IMR-90 (cell line): Measurements from ENCODE around the gene SMOC1. TPM values are rescaled to one million over a fixed set of nuclear protein-coding genes. Genes with fewer than 3 reads are reported as not detected.

Experiments used
- ATAC-seq: fragments of 200-7000 bp; cut with Tn5 transposase; 2 replicates; pipeline ENCODE4 v1.9.1; 2020; ENCODE audit warnings: low read depth, mild to moderate bottlenecking, moderate library complexity
- BruUV-seq: library from RNA; stranded (reverse); fragments of 400-500 nt; replicated peaks from 2 replicates; lab custom pipeline; 2021; lab: Mats Ljungman, UMichigan
- CTCF ChIA-PET: fragments of 300-600 bp; formaldehyde crosslinking; extraction: SDS; loops from one replicate; lab custom pipeline; 2021; ENCODE audit warnings: antibody characterized with exemption; lab: Yijun Ruan, JAX
- POLR2A ChIA-PET: fragments of 300-600 bp; sonication (Branson Sonifier 250); formaldehyde crosslinking; loops from one replicate; lab custom pipeline; 2022; ENCODE audit warnings: antibody characterized with exemption; ENCODE audit not compliant: unreplicated experiment; lab: Charles Lee
- DNase-seq: peaks from one replicate; pipeline ENCODE4 v3.0.0; 2013
- H2AFZ ChIP-seq: replicated peaks from 2 replicates; pipeline ENCODE3; 2013; ENCODE audit warnings: low read length, mild to moderate bottlenecking; ENCODE audit not compliant: poor library complexity
- H2AK5ac ChIP-seq: 2 replicates; pipeline ENCODE4 v1.6.1; 2013; ENCODE audit warnings: low read depth, low read length, inconsistent platforms
- H2AK9ac ChIP-seq: replicated peaks from 2 replicates; pipeline ENCODE3; 2013; ENCODE audit warnings: mild to moderate bottlenecking, low read depth, low read length, moderate library complexity; ENCODE audit not compliant: poor library complexity
- H2BK120ac ChIP-seq: 2 replicates; pipeline ENCODE4 v1.6.1; 2013; ENCODE audit warnings: low read depth, low read length, inconsistent platforms
- H2BK15ac ChIP-seq: 3 replicates; pipeline ENCODE4 v1.6.1; 2013; ENCODE audit warnings: low read depth, low read length, inconsistent platforms
- H2BK20ac ChIP-seq: 2 replicates; pipeline ENCODE4 v1.6.1; 2013; ENCODE audit warnings: low read depth, mild to moderate bottlenecking, inconsistent platforms, low read length, moderate library complexity
- H2BK5ac ChIP-seq: 2 replicates; pipeline ENCODE4 v1.6.1; 2013; ENCODE audit warnings: mild to moderate bottlenecking, low read depth, low read length, inconsistent platforms; ENCODE audit not compliant: poor library complexity, severe bottlenecking
- H3K14ac ChIP-seq: replicated peaks from 2 replicates; pipeline ENCODE4 v1.6.1; 2013; ENCODE audit warnings: low read depth, low read length, inconsistent platforms
- H3K18ac ChIP-seq: 2 replicates; pipeline ENCODE4 v1.6.1; 2013; ENCODE audit warnings: low read depth, low read length, control low read depth
- H3K23ac ChIP-seq: 2 replicates; pipeline ENCODE4 v1.6.1; 2013; ENCODE audit warnings: low read depth, low read length, inconsistent platforms
- H3K27ac ChIP-seq: 2 replicates; pipeline ENCODE4 v1.5.1; 2013; ENCODE audit warnings: mild to moderate bottlenecking, control low read depth, low read length; ENCODE audit not compliant: insufficient read depth
- H3K27me3 ChIP-seq: 2 replicates; pipeline ENCODE4 v1.6.1; 2013; ENCODE audit warnings: low read length; ENCODE audit not compliant: control insufficient read depth, insufficient read depth
- H3K36me3 ChIP-seq: 2 replicates; pipeline ENCODE4 v1.6.1; 2013; ENCODE audit warnings: low read length, mixed read lengths; ENCODE audit not compliant: control insufficient read depth, insufficient read depth
- H3K4ac ChIP-seq: 2 replicates; pipeline ENCODE4 v1.6.1; 2013; ENCODE audit warnings: low read depth, low read length, inconsistent platforms
- H3K4me1 ChIP-seq: 2 replicates; pipeline ENCODE4 v1.6.1; 2013; ENCODE audit warnings: low read length, mixed read lengths; ENCODE audit not compliant: control insufficient read depth, insufficient read depth
- H3K4me2 ChIP-seq: 2 replicates; pipeline ENCODE4 v1.6.1; 2013; ENCODE audit warnings: low read depth, mild to moderate bottlenecking, control low read depth, low read length, moderate library complexity
- H3K4me3 ChIP-seq: 2 replicates; pipeline ENCODE4 v1.5.1; 2013; ENCODE audit warnings: low read depth, mild to moderate bottlenecking, control low read depth, low read length, moderate library complexity; ENCODE audit not compliant: insufficient read depth
- H3K56ac ChIP-seq: 2 replicates; pipeline ENCODE4 v1.6.1; 2013; ENCODE audit warnings: low read length, inconsistent platforms; ENCODE audit not compliant: insufficient read depth; ENCODE audit errors: extremely low read depth
- H3K79me1 ChIP-seq, 2 experiments: 2 replicates each; pipeline ENCODE4 v1.6.1; 2013; ENCODE audit warnings: low read length in 2 of 2, inconsistent platforms in 1 of 2, low read depth in 1 of 2
- H3K9ac ChIP-seq: 2 replicates; pipeline ENCODE4 v1.6.1; 2013; ENCODE audit warnings: low read depth, low read length, control low read depth
- H3K9me1 ChIP-seq: 2 replicates; pipeline ENCODE4 v1.6.1; 2013; ENCODE audit warnings: low read length, inconsistent platforms; ENCODE audit not compliant: insufficient read depth
- H3K9me3 ChIP-seq: 2 replicates; pipeline ENCODE4 v1.6.1; 2013; ENCODE audit warnings: low read length; ENCODE audit not compliant: control insufficient read depth, insufficient read depth
- H4K20me1 ChIP-seq: 2 replicates; pipeline ENCODE4 v1.6.1; 2013; ENCODE audit warnings: low read length, inconsistent platforms; ENCODE audit not compliant: insufficient read depth
- H4K5ac ChIP-seq: 2 replicates; pipeline ENCODE4 v1.6.1; 2013; ENCODE audit warnings: mild to moderate bottlenecking, low read depth, low read length, control low read depth
- H4K8ac ChIP-seq, 2 experiments: 2 replicates each; pipeline ENCODE4 v1.6.1; 2013; ENCODE audit warnings: low read depth in 2 of 2, low read length in 2 of 2, control low read depth in 1 of 2, inconsistent platforms in 1 of 2
- H4K91ac ChIP-seq: 2 replicates; pipeline ENCODE4 v1.6.1; 2013; ENCODE audit warnings: low read depth, low read length, inconsistent platforms; ENCODE audit not compliant: insufficient read depth
- BHLHE40 ChIP-seq: fragments of 150-350 bp; IDR thresholded peaks from 2 replicates; pipeline ENCODE4 v1.6.1; 2016; ENCODE audit warnings: mild to moderate bottlenecking, low read depth, low read length
- CEBPB ChIP-seq: IDR thresholded peaks from 2 replicates; pipeline ENCODE4 v1.6.1; 2012; ENCODE audit warnings: low read depth, low read length, improper control_type of control experiment
- CHD1 ChIP-seq: IDR thresholded peaks from 2 replicates; pipeline ENCODE4 v1.6.1; 2012; ENCODE audit warnings: low read depth, low read length, improper control_type of control experiment
- ELK1 ChIP-seq: fragments of 150-350 bp; IDR thresholded peaks from 2 replicates; pipeline ENCODE4 v1.6.1; 2016; ENCODE audit warnings: low read depth, mild to moderate bottlenecking, low read length, moderate library complexity, borderline replicate concordance
- FOS ChIP-seq: fragments of 150-350 bp; IDR thresholded peaks from 2 replicates; pipeline ENCODE4 v1.6.1; 2016; ENCODE audit warnings: low read depth, low read length
- MAFK ChIP-seq: IDR thresholded peaks from 2 replicates; pipeline ENCODE4 v1.6.1; 2012; ENCODE audit warnings: low read depth, low read length, improper control_type of control experiment
- MAZ ChIP-seq: IDR thresholded peaks from 2 replicates; pipeline ENCODE4 v1.6.1; 2012; ENCODE audit warnings: low read depth, mild to moderate bottlenecking, low read length, improper control_type of control experiment, moderate library complexity, borderline replicate concordance
- MXI1 ChIP-seq: IDR thresholded peaks from 2 replicates; pipeline ENCODE4 v1.6.1; 2012; ENCODE audit warnings: low read depth, mild to moderate bottlenecking, low read length, moderate library complexity, borderline replicate concordance
- NFE2L2 ChIP-seq: fragments of 150-350 bp; IDR thresholded peaks from 2 replicates; pipeline ENCODE4 v1.6.1; 2016; ENCODE audit warnings: low read depth, mild to moderate bottlenecking, low read length
- POLR2A ChIP-seq: IDR thresholded peaks from 2 replicates; pipeline ENCODE4 v1.6.1; 2012; ENCODE audit warnings: mild to moderate bottlenecking, low read depth, low read length
- RAD21 ChIP-seq: IDR thresholded peaks from 2 replicates; pipeline ENCODE4 v1.6.1; 2012; ENCODE audit warnings: low read length, improper control_type of control experiment
- RCOR1 ChIP-seq: IDR thresholded peaks from 2 replicates; pipeline ENCODE4 v1.6.1; 2012; ENCODE audit warnings: mild to moderate bottlenecking, low read length, improper control_type of control experiment; ENCODE audit not compliant: insufficient replicate concordance
- RFX5 ChIP-seq: IDR thresholded peaks from 2 replicates; pipeline ENCODE4 v1.8.0; 2012; ENCODE audit warnings: low read depth, mild to moderate bottlenecking, low read length, moderate library complexity
- SMC3 ChIP-seq: fragments of 150-350 bp; IDR thresholded peaks from 2 replicates; pipeline ENCODE4 v1.6.1; 2016; ENCODE audit warnings: low read depth, mild to moderate bottlenecking, antibody characterized with exemption, low read length, moderate library complexity
- USF2 ChIP-seq: fragments of 150-350 bp; IDR thresholded peaks from 2 replicates; pipeline ENCODE4 v1.6.1; 2017; ENCODE audit warnings: mild to moderate bottlenecking, antibody characterized with exemption, low read length, low read depth
- WGBS, 2 experiments: methylation state at CpG; one replicate each; pipeline versions ENCODE4 v1.1.5 to v1.1.7; 2013; ENCODE audit warnings: missing lambda C conversion rate in 2 of 2; ENCODE audit not compliant: insufficient read length in 1 of 2; ENCODE audit errors: extremely low coverage in 2 of 2; 5-methylcytosine and 5-hydroxymethylcytosine counted together
- dilution Hi-C: fragments of 300-500 bp; cut with HindIII; formaldehyde crosslinking; loops from one replicate; pipeline ENCODE4 v1.14.3; 2018; ENCODE audit warnings: low sequenced_read_pairs; ENCODE audit not compliant: unreplicated experiment
- in situ Hi-C: fragments of 300-500 bp; cut with MboI; formaldehyde crosslinking; loops from 3 replicates; pipeline ENCODE4 v1.14.3; 2019; ENCODE audit warnings: low sequenced_read_pairs, inconsistent platforms, mixed read lengths
- intact Hi-C: fragments of 100-400 bp; cut with micrococcal nuclease; formaldehyde crosslinking; loops from 2 replicates; pipeline ENCODE4 v1.10.0; 2022
- polyA plus RNA-seq, 3 experiments: library from polyadenylated mRNA; depleted of rRNA; stranded (reverse); fragments of >200 nt; gene quantifications; 2 replicates each; pipeline ENCODE4 v1.2.3, GENCODE V29; 2012; ENCODE audit warnings: low replicate concordance in 1 of 3
- total RNA-seq: library from RNA; depleted of rRNA; stranded (reverse); fragments of >200 nt; gene quantifications from 2 replicates; pipeline ENCODE4 v1.2.3, GENCODE V29; 2012
- TF ChIP-seq, protein P1 (sequence below): conservative IDR thresholded peaks from 2 replicates; pipeline ENCODE4 v1.5.1; 2012; ENCODE audit warnings: mild to moderate bottlenecking, low read depth, low read length, improper control_type of control experiment

SMOC1 gene
- total and polyA plus RNA-seq, 2 of the 4 experiments (the other 2 are of a cell fraction) = 0.90 to 4.1 TPM

DNA sequence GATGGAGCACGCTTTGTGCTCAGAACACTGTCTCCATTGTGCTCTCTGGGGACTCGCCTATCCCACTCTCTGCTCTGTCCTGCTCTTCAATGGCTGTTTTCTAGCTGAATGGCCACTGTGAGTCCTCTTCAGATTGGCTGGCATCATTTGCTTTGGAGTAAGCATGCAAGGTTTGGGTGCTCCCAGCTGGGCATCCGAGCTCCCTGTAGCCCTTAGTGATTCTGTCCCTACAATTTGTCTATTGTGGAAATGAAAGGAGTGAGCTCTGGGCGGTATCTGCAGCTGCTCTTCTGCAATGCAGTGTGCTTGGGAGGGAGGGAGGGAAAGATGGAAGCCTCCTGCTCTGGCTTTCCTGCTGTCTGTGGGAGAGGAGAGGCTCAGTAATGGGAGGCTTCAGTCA lies 84.8 kb downstream of the SMOC1 start:
- no peak overlapping the region for H4K5ac ChIP-seq
- no peak overlapping the region for H2AFZ ChIP-seq
- H4K8ac ChIP-seq = no peak overlapping the region
- no peak overlapping the region for H2BK120ac ChIP-seq
- no peak overlapping the region for H3K18ac ChIP-seq
- H3K79me1 ChIP-seq = no peaks in the 10 kb centered on the region
- ChIA-PET CTCF (no interaction called here), POLR2A (no interaction called here)
- H3K4ac ChIP-seq = no peak overlapping the region
- no peak overlapping the region for H3K4me3 ChIP-seq
- no peak overlapping the region for H2AK9ac ChIP-seq
- no peak overlapping the region for H2AK5ac ChIP-seq
- H4K20me1 ChIP-seq = no peaks in the 10 kb centered on the region
- no peak for DNase-seq
- no TSS peak for BruUV-seq
- ATAC-seq = no peak
- H2BK15ac ChIP-seq = no peak overlapping the region
- H2BK20ac ChIP-seq = no peak overlapping the region
- dilution Hi-C loops = no loop called here
- no CpG with 5 or more reads among the region's 4 CpGs for WGBS, 2 experiments
- H3K4me2 ChIP-seq = no peak overlapping the region
- H3K27ac ChIP-seq = no peak overlapping the region
- no peak overlapping the region for H3K56ac ChIP-seq
- H2BK5ac ChIP-seq = no peak overlapping the region
- H3K23ac ChIP-seq = no peak overlapping the region
- intact Hi-C loops = no loop called here
- H3K14ac ChIP-seq = no peak overlapping the region
- H3K9me1 ChIP-seq = no peaks in the 10 kb centered on the region
- TF ChIP-seq FOS (no peak), MXI1 (no peak), RFX5 (no peak), CEBPB (no peak), BHLHE40 (no peak), MAZ (no peak), POLR2A (no peak), CHD1 (no peak), SMC3 (no peak), MAFK (no peak), USF2 (no peak), RCOR1 (no peak), NFE2L2 (no peak), ELK1 (no peak), RAD21 (no peak)
- TF ChIP-seq, protein P1, sequence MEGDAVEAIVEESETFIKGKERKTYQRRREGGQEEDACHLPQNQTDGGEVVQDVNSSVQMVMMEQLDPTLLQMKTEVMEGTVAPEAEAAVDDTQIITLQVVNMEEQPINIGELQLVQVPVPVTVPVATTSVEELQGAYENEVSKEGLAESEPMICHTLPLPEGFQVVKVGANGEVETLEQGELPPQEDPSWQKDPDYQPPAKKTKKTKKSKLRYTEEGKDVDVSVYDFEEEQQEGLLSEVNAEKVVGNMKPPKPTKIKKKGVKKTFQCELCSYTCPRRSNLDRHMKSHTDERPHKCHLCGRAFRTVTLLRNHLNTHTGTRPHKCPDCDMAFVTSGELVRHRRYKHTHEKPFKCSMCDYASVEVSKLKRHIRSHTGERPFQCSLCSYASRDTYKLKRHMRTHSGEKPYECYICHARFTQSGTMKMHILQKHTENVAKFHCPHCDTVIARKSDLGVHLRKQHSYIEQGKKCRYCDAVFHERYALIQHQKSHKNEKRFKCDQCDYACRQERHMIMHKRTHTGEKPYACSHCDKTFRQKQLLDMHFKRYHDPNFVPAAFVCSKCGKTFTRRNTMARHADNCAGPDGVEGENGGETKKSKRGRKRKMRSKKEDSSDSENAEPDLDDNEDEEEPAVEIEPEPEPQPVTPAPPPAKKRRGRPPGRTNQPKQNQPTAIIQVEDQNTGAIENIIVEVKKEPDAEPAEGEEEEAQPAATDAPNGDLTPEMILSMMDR = no peak
- in situ Hi-C loops = no loop called here
- H3K9ac ChIP-seq = no peak overlapping the region
- H3K4me1 ChIP-seq = peaks cover 4% of the 10 kb centered on the region; the same call in 1 of the 2 replicates
- H3K36me3 ChIP-seq = no peaks in the 10 kb centered on the region
- H4K91ac ChIP-seq = no peak overlapping the region
- no peaks in the 10 kb centered on the region for H3K9me3 ChIP-seq
- no peaks in the 10 kb centered on the region for H3K27me3 ChIP-seq
